Measurements from ENCODE around the gene SETD1A. TPM values are rescaled to one million over a fixed set of nuclear protein-coding genes. Genes with fewer than 3 reads are reported as not detected.

Gene SETD1A
- total and polyA plus RNA-seq, 2 experiments from 2014 or later: 2.3 to 4.0 TPM

DNA sequence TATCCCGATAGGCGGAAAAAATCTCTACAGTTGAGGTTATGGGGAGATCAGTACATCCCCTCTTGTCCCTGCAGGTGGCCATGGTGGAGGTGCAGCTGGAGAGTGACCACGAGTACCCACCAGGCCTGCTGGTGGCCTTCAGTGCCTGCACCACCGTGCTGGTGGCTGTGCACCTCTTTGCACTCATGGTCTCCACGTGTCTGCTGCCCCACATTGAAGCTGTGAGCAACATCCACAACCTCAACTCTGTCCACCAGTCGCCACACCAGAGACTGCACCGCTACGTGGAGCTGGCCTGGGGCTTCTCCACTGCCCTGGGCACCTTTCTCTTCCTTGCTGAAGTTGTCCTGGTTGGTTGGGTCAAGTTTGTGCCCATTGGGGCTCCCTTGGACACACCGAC lies 4.4 kb upstream of the SETD1A start:
- Histone ChIP-seq H3K79me2 (ENCODE audit: insufficient read depth) (peaks cover 10% of the 10 kb centered on the region; the same call in 1 of the 2 replicates), H3F3A (ENCODE audit: insufficient read depth) (peaks cover 33% of the 10 kb centered on the region), H4K20me1 (ENCODE audit: insufficient read depth) (no peaks in the 10 kb centered on the region), H3K4me3 (no peak overlapping the region), H3K4me2 (ENCODE audit: unreplicated experiment) (no peak overlapping the region), H3K36me3 (ENCODE audit: low read depth) (no peaks in the 10 kb centered on the region), H3K9me3 (ENCODE audit: low read depth) (no peaks in the 10 kb centered on the region), H3K9ac (no peak overlapping the region), H3K9me2 (ENCODE audit: insufficient read depth) (no peaks in the 10 kb centered on the region), H2AFZ (no peak overlapping the region), H3K4me1 (ENCODE audit: insufficient read depth) (peaks cover 17% of the 10 kb centered on the region; the same call in 1 of the 2 replicates), H3K27me3 (replicated peaks; ENCODE audit: insufficient read depth) (no peaks in the 10 kb centered on the region), H3K27ac (no peak overlapping the region)
- in situ Hi-C loops (cut with MboI): loop anchor here (25.0 kb wide), 2 partner anchors 759 to 934 kb away; a partner anchor contains a TSS
- TF ChIP-seq EZH2 (IDR thresholded peaks at IDR 0.05; ENCODE audit: insufficient read depth, poor library complexity, severe bottlenecking) (no peak), EZH2phosphoT487 (IDR thresholded peaks at IDR 0.05; ENCODE audit: insufficient read depth, low read depth) (no peak)
- DNase-seq: no peak
- 76 to 77% methylated on average over 9 of the region's 9 CpGs for WGBS, 2 experiments (ENCODE audit: low coverage in 1 of 2, low lambda C conversion rate in 2 of 2, missing lambda C conversion rate in 2 of 2)

DNA sequence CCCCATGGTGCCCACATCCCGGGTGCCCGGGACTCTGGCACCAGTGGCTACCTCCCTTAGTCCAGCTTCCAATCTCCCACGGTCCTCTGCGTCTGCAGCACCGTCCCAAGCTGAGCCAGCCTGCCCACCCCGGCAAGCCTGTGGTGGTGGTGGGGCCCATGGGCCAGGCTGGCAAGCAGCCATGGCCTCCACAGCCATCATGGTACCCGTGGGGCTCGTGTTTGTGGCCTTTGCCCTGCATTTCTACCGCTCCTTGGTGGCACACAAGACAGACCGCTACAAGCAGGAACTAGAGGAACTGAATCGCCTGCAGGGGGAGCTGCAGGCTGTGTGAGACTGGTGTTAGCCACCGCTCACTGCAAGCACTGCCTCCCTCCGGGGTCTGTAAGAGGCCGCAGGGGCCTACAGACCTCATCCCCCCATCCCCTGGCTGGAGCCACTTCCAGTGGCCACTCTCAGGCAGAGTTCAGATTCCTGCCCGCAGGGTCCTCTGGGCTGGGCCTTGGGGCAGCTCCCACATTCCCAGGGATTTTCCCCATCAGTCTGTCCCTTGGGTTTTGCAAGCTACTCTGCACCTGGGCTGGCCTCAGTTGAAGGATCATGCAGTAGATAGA lies 3.9 kb upstream of the SETD1A start:
- TF ChIP-seq EZH2 (IDR thresholded peaks at IDR 0.05; ENCODE audit: insufficient read depth, poor library complexity, severe bottlenecking): no peak
- TF ChIP-seq EZH2phosphoT487 (IDR thresholded peaks at IDR 0.05; ENCODE audit: insufficient read depth, low read depth): no peak
- peaks cover 14% of the 10 kb centered on the region for H3K79me2 ChIP-seq (ENCODE audit: insufficient read depth)
- H3F3A ChIP-seq (ENCODE audit: insufficient read depth): peaks cover 33% of the 10 kb centered on the region
- H3K9me2 ChIP-seq (ENCODE audit: insufficient read depth): no peaks in the 10 kb centered on the region
- peak overlapping the region; percentile 5; the same call in 1 of the 2 replicates for H3K27ac ChIP-seq
- no peaks in the 10 kb centered on the region for H3K36me3 ChIP-seq (ENCODE audit: low read depth)
- no peak overlapping the region for H3K9ac ChIP-seq
- peak; percentile 85 for DNase-seq
- in situ Hi-C loops (cut with MboI): loop anchor here (25.0 kb wide), 2 partner anchors 759 to 934 kb away; a partner anchor contains a TSS
- WGBS, 2 experiments (ENCODE audit: low coverage in 1 of 2, low lambda C conversion rate in 2 of 2, missing lambda C conversion rate in 2 of 2): 28% methylated on average over 15 of the region's 15 CpGs
- H3K4me1 ChIP-seq (ENCODE audit: insufficient read depth): peaks cover 17% of the 10 kb centered on the region
- H3K9me3 ChIP-seq (ENCODE audit: low read depth): no peaks in the 10 kb centered on the region
- H4K20me1 ChIP-seq (ENCODE audit: insufficient read depth): no peaks in the 10 kb centered on the region
- H2AFZ ChIP-seq: no peak overlapping the region
- H3K27me3 ChIP-seq (replicated peaks; ENCODE audit: insufficient read depth): no peaks in the 10 kb centered on the region
- no peak overlapping the region for H3K4me2 ChIP-seq (ENCODE audit: unreplicated experiment)
- no peak overlapping the region for H3K4me3 ChIP-seq

DNA sequence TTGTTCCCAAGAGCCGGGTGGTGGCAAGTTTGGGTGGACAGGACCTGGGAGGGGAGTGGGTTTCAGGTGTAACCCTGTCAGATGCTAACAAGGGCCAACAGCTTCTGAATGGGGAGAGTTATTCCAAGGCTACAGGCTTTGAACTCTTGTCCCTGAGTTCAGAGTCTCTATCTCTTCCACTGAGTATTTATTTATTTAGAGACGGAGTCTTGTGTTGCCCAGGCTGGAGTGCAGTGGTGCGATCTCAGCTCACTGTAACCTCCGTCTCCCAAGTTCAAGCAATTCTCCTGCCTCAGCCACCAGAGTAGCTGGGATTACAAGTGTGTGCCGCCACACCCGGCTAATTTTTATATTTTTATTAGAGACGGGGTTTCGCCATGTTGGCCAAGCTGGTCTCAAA lies 2.6 kb upstream of the SETD1A start:
- WGBS, 2 experiments (ENCODE audit: low coverage in 1 of 2, low lambda C conversion rate in 2 of 2, missing lambda C conversion rate in 2 of 2): 74 to 76% methylated on average over 8 of the region's 8 CpGs

DNA sequence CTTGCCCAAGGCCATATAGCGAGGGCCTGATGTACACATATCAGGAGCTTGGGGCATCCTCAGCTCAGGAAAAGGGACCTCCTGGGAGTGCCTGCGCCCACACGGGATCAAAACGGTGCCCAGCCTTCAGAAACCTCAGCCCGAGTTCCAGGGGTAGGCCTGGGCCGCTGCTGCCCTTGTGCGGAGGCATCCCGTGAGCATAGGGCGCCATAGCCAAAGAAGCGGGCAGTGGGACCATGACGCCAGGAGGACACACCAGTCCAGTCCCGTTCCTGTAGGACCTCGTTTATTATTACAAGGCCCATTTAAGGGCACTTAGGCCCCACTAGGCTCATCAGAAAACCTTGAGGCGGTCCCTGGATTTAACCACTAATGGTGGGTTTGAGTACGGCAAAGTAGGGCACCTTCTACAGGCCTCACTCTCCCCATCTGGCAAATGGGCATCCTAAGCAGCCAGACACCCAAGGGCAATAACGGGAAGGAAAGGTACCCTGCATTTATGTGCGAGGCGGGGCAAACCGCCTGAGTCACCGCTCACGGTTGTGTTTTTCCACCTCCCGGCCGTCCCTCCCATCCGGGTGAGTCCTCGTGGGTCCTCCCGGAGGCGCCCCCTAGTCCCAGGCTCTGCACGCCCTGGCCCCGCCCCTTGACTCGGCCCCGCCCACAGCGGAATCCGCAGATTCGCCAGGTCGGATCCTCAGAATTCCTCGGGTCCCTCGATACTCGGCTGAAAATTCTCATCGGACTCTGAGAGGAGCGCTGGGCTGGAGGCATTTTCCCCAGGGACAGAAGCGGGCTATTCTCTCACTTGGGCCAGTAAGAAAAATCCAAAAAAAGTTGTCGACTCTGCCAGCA lies 726 bp upstream of the SETD1A start:
- H3K9ac ChIP-seq: peak overlapping the region; percentile 99
- peak; percentile 95 for DNase-seq
- in situ Hi-C loops (cut with MboI): loop anchor here (25.0 kb wide), 2 partner anchors 755 to 930 kb away; a partner anchor contains a TSS

More for the DNA sequence above, 2.6 kb upstream of the SETD1A start:
- Histone ChIP-seq H3K79me2 (ENCODE audit: insufficient read depth) (peaks cover 17% of the 10 kb centered on the region), H3K36me3 (ENCODE audit: low read depth) (peaks cover 1% of the 10 kb centered on the region; the same call in 1 of the 2 replicates), H3K27me3 (replicated peaks; ENCODE audit: insufficient read depth) (no peaks in the 10 kb centered on the region), H3K27ac (no peak overlapping the region), H3F3A (ENCODE audit: insufficient read depth) (peaks cover 33% of the 10 kb centered on the region), H3K4me2 (ENCODE audit: unreplicated experiment) (no peak overlapping the region), H2AFZ (no peak overlapping the region), H3K9me3 (ENCODE audit: low read depth) (no peaks in the 10 kb centered on the region), H3K4me3 (no peak overlapping the region), H3K9me2 (ENCODE audit: insufficient read depth) (no peaks in the 10 kb centered on the region), H4K20me1 (ENCODE audit: insufficient read depth) (no peaks in the 10 kb centered on the region), H3K9ac (no peak overlapping the region), H3K4me1 (ENCODE audit: insufficient read depth) (peaks cover 21% of the 10 kb centered on the region)
- no peak for DNase-seq
- TF ChIP-seq EZH2phosphoT487 (IDR thresholded peaks at IDR 0.05; ENCODE audit: insufficient read depth, low read depth) (no peak), EZH2 (IDR thresholded peaks at IDR 0.05; ENCODE audit: insufficient read depth, poor library complexity, severe bottlenecking) (no peak)
- in situ Hi-C loops (cut with MboI): loop anchor here (25.0 kb wide), 2 partner anchors 757 to 932 kb away; a partner anchor contains a TSS

More for the DNA sequence above, 726 bp upstream of the SETD1A start:
- peaks cover 34% of the 10 kb centered on the region for H3K79me2 ChIP-seq (ENCODE audit: insufficient read depth)
- peaks cover 13% of the 10 kb centered on the region; the same call in 1 of the 2 replicates for H3K36me3 ChIP-seq (ENCODE audit: low read depth)
- H3K4me3 ChIP-seq: peak overlapping the region; percentile 98
- peaks cover 19% of the 10 kb centered on the region for H3F3A ChIP-seq (ENCODE audit: insufficient read depth)
- H3K27ac ChIP-seq: peak overlapping the region; percentile 100
- no peaks in the 10 kb centered on the region for H3K27me3 ChIP-seq (replicated peaks; ENCODE audit: insufficient read depth)
- TF ChIP-seq EZH2 (IDR thresholded peaks at IDR 0.05; ENCODE audit: insufficient read depth, poor library complexity, severe bottlenecking) (no peak), EZH2phosphoT487 (IDR thresholded peaks at IDR 0.05; ENCODE audit: insufficient read depth, low read depth) (no peak)
- no peaks in the 10 kb centered on the region for H4K20me1 ChIP-seq (ENCODE audit: insufficient read depth)
- H3K9me3 ChIP-seq (ENCODE audit: low read depth): no peaks in the 10 kb centered on the region
- H2AFZ ChIP-seq: peak overlapping the region; percentile 99
- no peaks in the 10 kb centered on the region for H3K9me2 ChIP-seq (ENCODE audit: insufficient read depth)
- 21 to 24% methylated on average over 37 to 38 of the region's 42 CpGs for WGBS, 2 experiments (ENCODE audit: low coverage in 1 of 2, low lambda C conversion rate in 2 of 2, missing lambda C conversion rate in 2 of 2)
- H3K4me1 ChIP-seq (ENCODE audit: insufficient read depth): peaks cover 7% of the 10 kb centered on the region
- peak overlapping the region; percentile 100 for H3K4me2 ChIP-seq (ENCODE audit: unreplicated experiment)
